Activated CD8-positive, alpha-beta memory T cell treated with anti-CD3 and anti-CD28 coated beads, Interleukin-2, amount 10 ng/mL, durations not matched to agents 7 days and 5 days (primary cell): Measurements from ENCODE around the gene EFCC1. TPM values are rescaled to one million over a fixed set of nuclear protein-coding genes. Genes with fewer than 3 reads are reported as not detected.

ENCODE experiments used
- ATAC-seq: fragments of 150-1000 bp; cut with Tn5 transposase; one replicate; pipeline ENCODE4 v1.10.0; 2021; ENCODE audit warnings: moderate library complexity
- CTCF ChIA-PET: fragments of 350-600 bp; sonication (Branson Sonifier 250); formaldehyde crosslinking; loops from one replicate; lab custom pipeline; 2021; ENCODE audit warnings: antibody characterized with exemption; lab: Charles Lee
- DNase-seq: peaks from one replicate; pipeline ENCODE4 v3.0.0-alpha.2; 2020
- H3K27ac Mint-ChIP-seq: one replicate; pipeline ENCODE4 v1.8.0; 2021; ENCODE audit warnings: mild to moderate bottlenecking, mixed read lengths
- H3K27me3 Mint-ChIP-seq: one replicate; pipeline ENCODE4 v1.8.0; 2021; ENCODE audit warnings: mixed read lengths
- H3K36me3 Mint-ChIP-seq: one replicate; pipeline ENCODE4 v1.8.0; 2021; ENCODE audit warnings: mild to moderate bottlenecking, mixed read lengths
- H3K4me1 Mint-ChIP-seq: one replicate; pipeline ENCODE4 v1.8.0; 2021; ENCODE audit warnings: mixed read lengths
- H3K4me3 Mint-ChIP-seq: one replicate; pipeline ENCODE4 v1.8.0; 2021; ENCODE audit warnings: mild to moderate bottlenecking, moderate library complexity, mixed read lengths
- H3K9me3 Mint-ChIP-seq: one replicate; pipeline ENCODE4 v1.8.0; 2022; ENCODE audit warnings: low read depth, mixed read lengths
- total RNA-seq, 2 experiments: library from RNA; stranded (reverse); gene quantifications; one replicate each; pipeline ENCODE4 v1.2.3, GENCODE V29; 2021

The EFCC1 gene
- total RNA-seq, 2 experiments from 2014 or later, result 0.09 to 0.12 TPM

GRCh38 chr3:129033151-129033550 is 32.0 kb downstream of the EFCC1 start:
- ATAC-seq, result no peak
- no peaks in the 10 kb centered on the region for H3K36me3 Mint-ChIP-seq
- DNase-seq, result no peak
- H3K27me3 Mint-ChIP-seq, result peaks cover 10% of the 10 kb centered on the region
- CTCF ChIA-PET, result interaction anchor here (1.0 kb wide), 1 partner anchor 20 kb away, joined by 3 read pairs; no protein-coding TSS in a partner anchor
- H3K9me3 Mint-ChIP-seq, result no peaks in the 10 kb centered on the region
- H3K27ac Mint-ChIP-seq, result no peak overlapping the region
- H3K4me3 Mint-ChIP-seq, result no peak overlapping the region
- peaks cover 4% of the 10 kb centered on the region for H3K4me1 Mint-ChIP-seq

GRCh38 chr3:129033633-129034321 is 32.7 kb downstream of the EFCC1 start:
- no peak overlapping the region for H3K27ac Mint-ChIP-seq
- H3K27me3 Mint-ChIP-seq, result peaks cover 7% of the 10 kb centered on the region
- ATAC-seq (no peak), DNase-seq (no peak)
- CTCF ChIA-PET, result interaction anchor here (1.3 kb wide), 1 partner anchor 63 kb away, joined by 4 read pairs; no protein-coding TSS in a partner anchor
- no peak overlapping the region for H3K4me3 Mint-ChIP-seq
- H3K4me1 Mint-ChIP-seq, result peaks cover 4% of the 10 kb centered on the region
- no peaks in the 10 kb centered on the region for H3K36me3 Mint-ChIP-seq
- no peaks in the 10 kb centered on the region for H3K9me3 Mint-ChIP-seq

- no peaks in the 10 kb centered on the region for H3K36me3 Mint-ChIP-seq
- CTCF ChIA-PET, result interaction anchor here (1.3 kb wide), 1 partner anchor 64 kb away, joined by 4 read pairs; no protein-coding TSS in a partner anchor
- no peak for DNase-seq
Measured at GRCh38 chr3:129034642-129035041, 33.5 kb downstream of the EFCC1 start.

GRCh38 chr3:129035360-129036221 is 34.5 kb downstream of the EFCC1 start:
- CTCF ChIA-PET, result interaction anchor here (1.2 to 3.1 kb wide), 3 partner anchors 9 to 210 kb away, joined by 4 to 11 read pairs (median 4); no protein-coding TSS in a partner anchor
- H3K4me3 Mint-ChIP-seq, result no peak overlapping the region
- DNase-seq, result no peak

More at GRCh38 chr3:129034642-129035041, 33.5 kb downstream of the EFCC1 start:
- no peak for ATAC-seq
- Mint-ChIP-seq H3K27ac (no peak overlapping the region), H3K4me1 (peaks cover 4% of the 10 kb centered on the region), H3K4me3 (no peak overlapping the region), H3K27me3 (peaks cover 8% of the 10 kb centered on the region), H3K9me3 (no peaks in the 10 kb centered on the region)

DNA sequence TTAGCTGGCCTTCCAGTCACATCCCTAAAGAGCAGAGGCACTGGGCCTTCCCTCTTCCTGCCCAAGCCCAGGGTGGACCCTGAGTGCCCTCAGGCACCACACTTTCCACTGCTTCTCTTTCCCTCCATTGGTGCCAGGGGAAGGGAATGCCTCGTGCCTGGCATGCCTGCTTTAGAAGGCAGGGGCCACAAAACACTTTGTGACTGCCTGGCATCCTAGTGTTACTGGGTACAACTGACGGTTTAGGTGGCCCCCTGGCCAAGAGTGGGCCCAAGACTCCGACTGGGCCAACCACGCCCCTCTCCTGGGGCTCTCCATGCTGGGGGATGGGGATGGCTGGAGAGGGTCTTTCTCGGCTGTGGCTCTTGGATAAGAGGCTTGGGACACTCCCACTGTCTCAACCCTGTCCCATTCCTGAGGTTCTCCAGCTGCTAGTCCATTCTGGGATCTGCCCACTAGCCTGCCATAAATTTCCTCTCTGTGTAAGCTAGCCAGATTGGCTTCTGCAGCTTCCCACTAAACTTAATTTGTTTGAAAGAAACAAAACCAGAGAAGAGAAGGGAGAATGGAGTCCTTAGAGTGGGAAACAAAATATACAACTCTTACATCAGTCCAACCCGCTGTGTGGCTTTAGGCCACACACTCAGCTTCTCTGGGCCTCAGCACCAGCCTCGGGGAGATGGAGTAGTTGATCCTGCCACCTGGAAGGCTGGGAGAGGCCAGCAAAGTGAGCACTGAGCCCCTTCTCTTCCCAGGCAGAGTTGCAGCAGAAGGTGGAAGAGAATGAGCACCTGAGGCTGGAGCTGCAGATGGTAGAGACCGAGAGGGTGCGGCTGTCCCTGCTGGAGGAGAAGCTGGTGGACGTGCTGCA is 35.4 kb downstream of the EFCC1 start:
- Mint-ChIP-seq H3K4me1 (peaks cover 4% of the 10 kb centered on the region), H3K9me3 (no peaks in the 10 kb centered on the region), H3K27me3 (peaks cover 14% of the 10 kb centered on the region), H3K36me3 (no peaks in the 10 kb centered on the region), H3K27ac (no peak overlapping the region), H3K4me3 (no peak overlapping the region)
- DNase-seq (no peak), ATAC-seq (no peak)
- CTCF ChIA-PET, result interaction anchor here (0.9 to 3.1 kb wide), 7 partner anchors 10 to 209 kb away, joined by 3 to 11 read pairs (median 4); no protein-coding TSS in a partner anchor

More at GRCh38 chr3:129035360-129036221, 34.5 kb downstream of the EFCC1 start:
- Mint-ChIP-seq H3K4me1 (peaks cover 4% of the 10 kb centered on the region), H3K9me3 (no peaks in the 10 kb centered on the region), H3K27me3 (peaks cover 11% of the 10 kb centered on the region), H3K36me3 (no peaks in the 10 kb centered on the region), H3K27ac (no peak overlapping the region)
- ATAC-seq, result no peak

DNA sequence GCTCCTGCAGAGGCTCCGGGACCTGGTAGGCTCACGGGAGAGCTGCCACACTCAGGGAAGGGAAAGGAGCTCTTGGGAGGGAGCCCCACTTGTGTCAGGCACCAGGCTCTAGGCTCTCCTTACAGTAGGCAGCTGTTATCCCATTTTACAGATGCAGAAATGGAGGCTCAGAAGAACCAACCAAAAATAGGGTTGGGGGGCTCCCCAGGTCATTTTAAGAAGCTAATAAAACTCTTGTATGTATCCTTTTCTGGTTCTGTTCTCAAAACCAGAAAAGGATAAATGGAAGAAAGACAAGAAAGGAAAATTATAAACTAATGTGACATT is 36.0 kb downstream of the EFCC1 start:
- Mint-ChIP-seq H3K4me3 (no peak overlapping the region), H3K36me3 (no peaks in the 10 kb centered on the region), H3K4me1 (peaks cover 4% of the 10 kb centered on the region), H3K27ac (no peak overlapping the region), H3K9me3 (no peaks in the 10 kb centered on the region), H3K27me3 (peaks cover 20% of the 10 kb centered on the region)
- CTCF ChIA-PET, result interaction anchor here (0.9 to 3.1 kb wide), 7 partner anchors 9 to 209 kb away, joined by 3 to 11 read pairs (median 4); no protein-coding TSS in a partner anchor
- ATAC-seq (no peak), DNase-seq (no peak)

GRCh38 chr3:129038121-129038855 is 37.2 kb downstream of the EFCC1 start:
- H3K4me1 Mint-ChIP-seq, result peaks cover 4% of the 10 kb centered on the region
- no peak overlapping the region for H3K27ac Mint-ChIP-seq
- H3K27me3 Mint-ChIP-seq, result peaks cover 32% of the 10 kb centered on the region
- CTCF ChIA-PET, result interaction anchor here (0.9 to 3.1 kb wide), 4 partner anchors 12 to 45 kb away, joined by 3 to 11 read pairs (median 4); no protein-coding TSS in a partner anchor
- DNase-seq, result no peak
- ATAC-seq, result no peak
- no peaks in the 10 kb centered on the region for H3K9me3 Mint-ChIP-seq
- H3K4me3 Mint-ChIP-seq, result no peak overlapping the region
- H3K36me3 Mint-ChIP-seq, result no peaks in the 10 kb centered on the region

- H3K36me3 Mint-ChIP-seq, result peaks cover 1% of the 10 kb centered on the region
- ATAC-seq (no peak), DNase-seq (no peak)
- peaks cover 4% of the 10 kb centered on the region for H3K4me1 Mint-ChIP-seq
- H3K4me3 Mint-ChIP-seq, result no peak overlapping the region
- CTCF ChIA-PET, result interaction anchor here (0.5 to 1.7 kb wide), 4 partner anchors 11 to 192 kb away, joined by 3 to 4 read pairs (median 3); no protein-coding TSS in a partner anchor
- no peak overlapping the region for H3K27ac Mint-ChIP-seq
- H3K27me3 Mint-ChIP-seq, result peaks cover 39% of the 10 kb centered on the region
- no peaks in the 10 kb centered on the region for H3K9me3 Mint-ChIP-seq
Measured at GRCh38 chr3:129039271-129040038, 38.4 kb downstream of the EFCC1 start.

DNA sequence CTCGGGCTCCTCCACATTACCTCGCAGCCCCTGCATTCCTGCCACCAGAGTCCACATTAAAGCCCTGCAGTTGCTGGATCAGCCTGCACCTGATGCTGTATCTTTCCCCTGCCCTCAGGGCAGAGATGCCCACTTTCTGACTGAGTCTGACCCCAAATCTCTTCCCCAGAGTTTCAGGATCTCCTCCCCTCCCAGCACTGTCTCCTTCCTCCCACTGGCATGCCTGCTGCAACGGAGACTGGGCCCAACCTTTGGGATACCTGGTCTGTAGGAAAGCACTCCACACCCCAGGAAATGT is 38.9 kb downstream of the EFCC1 start:
- Mint-ChIP-seq H3K4me1 (peaks cover 4% of the 10 kb centered on the region), H3K27me3 (peaks cover 43% of the 10 kb centered on the region), H3K27ac (no peak overlapping the region), H3K4me3 (no peak overlapping the region), H3K9me3 (no peaks in the 10 kb centered on the region), H3K36me3 (peaks cover 1% of the 10 kb centered on the region)
- CTCF ChIA-PET, result interaction anchor here (0.5 to 1.7 kb wide), 3 partner anchors 11 to 193 kb away, joined by 3 to 4 read pairs (median 3); no protein-coding TSS in a partner anchor
- no peak for DNase-seq
- no peak for ATAC-seq

GRCh38 chr3:129040579-129041300 is 39.6 kb downstream of the EFCC1 start:
- H3K4me3 Mint-ChIP-seq, result no peak overlapping the region
- no peaks in the 10 kb centered on the region for H3K9me3 Mint-ChIP-seq
- DNase-seq (no peak), ATAC-seq (no peak)
- H3K27me3 Mint-ChIP-seq, result peaks cover 46% of the 10 kb centered on the region
- peaks cover 5% of the 10 kb centered on the region for H3K4me1 Mint-ChIP-seq
- CTCF ChIA-PET, result interaction anchor here (0.7 to 2.6 kb wide), 5 partner anchors 12 to 141 kb away, joined by 3 to 9 read pairs (median 4); no protein-coding TSS in a partner anchor
- H3K27ac Mint-ChIP-seq, result no peak overlapping the region
- H3K36me3 Mint-ChIP-seq, result peaks cover 3% of the 10 kb centered on the region

DNA sequence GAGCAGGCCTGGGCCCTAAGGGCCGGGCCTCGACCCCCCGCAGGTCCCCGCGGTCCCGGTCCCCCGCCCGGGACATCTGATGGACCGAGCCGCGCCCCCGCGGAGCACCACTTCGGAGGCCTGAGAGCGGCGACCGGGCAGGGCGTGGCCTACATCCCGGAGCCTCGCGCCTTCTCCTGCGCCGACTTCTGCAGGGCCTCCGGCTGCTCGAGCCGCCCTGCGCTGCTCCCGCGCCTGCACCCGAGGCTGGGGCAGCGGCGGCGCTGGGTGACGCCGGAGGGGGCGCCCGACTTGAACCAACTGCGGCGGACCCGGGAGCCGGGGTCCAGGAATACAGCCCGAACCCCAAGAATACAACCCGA is 44.6 kb downstream of the EFCC1 start:
- ATAC-seq, result peak; percentile 97
- Mint-ChIP-seq H3K4me1 (peaks cover 2% of the 10 kb centered on the region), H3K9me3 (peaks cover 5% of the 10 kb centered on the region), H3K27me3 (peaks cover 40% of the 10 kb centered on the region), H3K27ac (no peak overlapping the region), H3K36me3 (peaks cover 7% of the 10 kb centered on the region), H3K4me3 (peak overlapping the region; percentile 19)
- CTCF ChIA-PET, result interaction anchor here (1.2 to 1.7 kb wide), 2 partner anchors 21 to 200 kb away, joined by 3 to 5 read pairs; no protein-coding TSS in a partner anchor
- peak; percentile 58 for DNase-seq
